HAP-1 (cell line): Measurements from ENCODE around the gene RASSF5.
"Not testable (repeated sequence)": the region's sequence is repeated elsewhere in the genome, so short reads cannot be mapped to it uniquely, and the experiment has no call there.

Source experiments
- DNase-seq, 2 experiments: peaks; one replicate each; pipeline ENCODE4 v3.0.0-alpha.2; 2016 to 2020; ENCODE audit warnings: low spot score in 2 of 2
- H3K27me3 ChIP-seq: fragments of 250-450 bp; sonication (Bioruptor Pico); 2 replicates; pipeline ENCODE4 v1.5.1; 2020; ENCODE audit warnings: low read depth, mild to moderate bottlenecking, moderate library complexity
- H3K36me3 ChIP-seq: fragments of 250-450 bp; sonication (Bioruptor Pico); replicated peaks from 2 replicates; pipeline ENCODE4 v1.5.1; 2020; ENCODE audit warnings: mild to moderate bottlenecking
- H3K4me1 ChIP-seq: fragments of 250-450 bp; sonication (Bioruptor Pico); 2 replicates; pipeline ENCODE4 v1.5.1; 2020; ENCODE audit warnings: mild to moderate bottlenecking
- H3K4me3 ChIP-seq: fragments of 250-450 bp; sonication (Bioruptor Pico); 2 replicates; pipeline ENCODE4 v1.5.1; 2020; ENCODE audit warnings: mild to moderate bottlenecking, moderate library complexity
- H3K9me3 ChIP-seq: fragments of 250-450 bp; sonication (Bioruptor Pico); 2 replicates; pipeline ENCODE4 v1.5.1; 2020; ENCODE audit warnings: mild to moderate bottlenecking, moderate library complexity
- in situ Hi-C: fragments of 300-500 bp; cut with MboI; formaldehyde crosslinking; loops from 3 replicates; pipeline ENCODE4 v1.14.3; 2020; ENCODE audit warnings: low sequenced_read_pairs, inconsistent platforms, mixed read lengths

The RASSF5 gene

DNA sequence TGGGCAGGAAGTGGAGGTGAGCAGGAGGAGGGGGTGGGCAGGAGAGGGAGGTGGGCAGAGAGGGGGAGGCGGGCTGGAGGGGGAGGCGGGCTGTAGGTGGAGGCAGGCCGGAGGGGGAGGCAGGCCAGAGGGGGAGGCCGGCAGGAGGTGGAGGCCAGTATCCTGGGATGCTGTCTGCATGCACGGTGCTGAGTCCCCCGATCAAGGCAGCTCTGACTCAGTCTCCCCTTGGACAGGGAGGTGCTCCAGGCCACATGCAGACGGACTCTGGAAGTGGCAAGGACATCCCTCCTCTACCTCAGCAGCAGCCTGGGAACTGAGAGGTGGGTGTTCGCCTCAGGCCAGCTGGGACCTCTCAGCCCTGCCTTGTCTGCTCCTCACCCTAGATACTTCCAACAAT, 27.1 kb upstream of the RASSF5 start:
- Histone ChIP-seq H3K27me3 (no peaks in the 10 kb centered on the region), H3K4me1 (no peaks in the 10 kb centered on the region), H3K9me3 (no peaks in the 10 kb centered on the region), H3K4me3 (no peak overlapping the region), H3K36me3 (no peaks in the 10 kb centered on the region)
- DNase-seq = no peak
- in situ Hi-C loops = no loop called here

GRCh38 chr1:206482611-206483010, 24.7 kb upstream of the RASSF5 start:
- H3K27me3 ChIP-seq = no peaks in the 10 kb centered on the region
- DNase-seq = no peak
- no peaks in the 10 kb centered on the region for H3K4me1 ChIP-seq
- in situ Hi-C loops = no loop called here
- no peak overlapping the region for H3K4me3 ChIP-seq
- H3K36me3 ChIP-seq = no peaks in the 10 kb centered on the region
- H3K9me3 ChIP-seq = no peaks in the 10 kb centered on the region

DNA sequence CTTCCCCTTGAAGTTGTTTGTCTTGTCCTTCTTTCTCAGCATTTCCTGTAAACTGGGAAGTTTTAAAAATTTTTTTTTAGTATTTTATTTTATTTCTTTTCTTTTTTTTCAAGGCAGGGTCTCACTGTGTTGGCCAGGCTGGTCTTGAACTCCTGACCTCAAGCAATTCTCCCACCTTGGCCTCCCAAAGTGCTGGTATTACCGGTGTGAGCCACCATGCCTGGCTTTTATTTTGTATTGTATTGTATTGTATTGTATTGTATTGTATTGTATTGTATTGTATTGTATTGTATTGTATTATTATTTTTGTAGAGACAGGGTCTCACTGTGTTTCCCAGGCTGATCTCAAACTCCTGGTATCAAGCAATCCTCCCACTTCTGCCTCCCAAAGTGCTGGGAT, 23.5 kb upstream of the RASSF5 start:
- DNase-seq, in situ Hi-C loops, H3K4me3 ChIP-seq, H3K4me1 ChIP-seq, H3K36me3 ChIP-seq, H3K9me3 ChIP-seq, H3K27me3 ChIP-seq: not testable (repeated sequence)

GRCh38 chr1:206484901-206485300, 22.4 kb upstream of the RASSF5 start:
- Histone ChIP-seq H3K36me3 (no peaks in the 10 kb centered on the region), H3K4me1 (no peaks in the 10 kb centered on the region), H3K4me3 (no peak overlapping the region), H3K27me3 (no peaks in the 10 kb centered on the region), H3K9me3 (no peaks in the 10 kb centered on the region)
- in situ Hi-C loops = loop anchor here (5.0 kb wide), 2 partner anchors 97 to 177 kb away; no protein-coding TSS in a partner anchor
- no peak for DNase-seq

- no peaks in the 10 kb centered on the region for H3K9me3 ChIP-seq
- no peak overlapping the region for H3K4me3 ChIP-seq
- no peak for DNase-seq
- no peaks in the 10 kb centered on the region for H3K27me3 ChIP-seq
- H3K36me3 ChIP-seq = no peaks in the 10 kb centered on the region
- in situ Hi-C loops = loop anchor here (5.0 kb wide), 2 partner anchors 95 to 175 kb away; no protein-coding TSS in a partner anchor
- no peaks in the 10 kb centered on the region for H3K4me1 ChIP-seq
Measured at GRCh38 chr1:206486995-206487788, 20.1 kb upstream of the RASSF5 start.

DNA sequence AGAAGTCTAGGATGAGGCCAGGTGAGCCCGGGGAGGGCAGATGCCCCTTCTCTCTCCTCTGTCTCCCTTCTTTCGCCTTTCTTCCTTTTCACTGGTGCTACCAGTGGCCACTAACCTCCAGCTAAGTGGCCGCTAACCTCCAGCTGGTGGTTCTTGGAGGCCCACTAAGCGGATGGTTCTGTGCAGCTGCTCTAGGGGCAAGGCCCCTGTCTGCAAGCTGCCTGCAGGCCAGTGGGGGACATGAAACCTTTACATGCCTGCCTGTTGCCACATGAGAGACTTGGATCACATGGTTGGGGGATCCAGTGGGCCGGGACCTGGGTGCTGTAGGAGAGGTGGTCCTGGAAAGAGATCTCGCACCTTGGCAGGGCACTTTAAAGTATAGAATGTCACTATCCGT, 19.4 kb upstream of the RASSF5 start:
- no peak overlapping the region for H3K4me3 ChIP-seq
- no peak for DNase-seq
- H3K27me3 ChIP-seq = no peaks in the 10 kb centered on the region
- no peaks in the 10 kb centered on the region for H3K4me1 ChIP-seq
- H3K9me3 ChIP-seq = no peaks in the 10 kb centered on the region
- H3K36me3 ChIP-seq = no peaks in the 10 kb centered on the region
- in situ Hi-C loops = loop anchor here (5.0 kb wide), 2 partner anchors 94 to 174 kb away; no protein-coding TSS in a partner anchor

- Histone ChIP-seq H3K9me3 (no peaks in the 10 kb centered on the region), H3K4me1 (no peaks in the 10 kb centered on the region), H3K4me3 (no peak overlapping the region), H3K36me3 (no peaks in the 10 kb centered on the region), H3K27me3 (no peaks in the 10 kb centered on the region)
- in situ Hi-C loops = loop anchor here (5.0 kb wide), 2 partner anchors 94 to 174 kb away; no protein-coding TSS in a partner anchor
- no peak for DNase-seq
Measured at GRCh38 chr1:206488466-206488865, 18.9 kb upstream of the RASSF5 start.

GRCh38 chr1:206489980-206490770, 17.2 kb upstream of the RASSF5 start:
- H3K9me3 ChIP-seq = no peaks in the 10 kb centered on the region
- H3K27me3 ChIP-seq = no peaks in the 10 kb centered on the region
- H3K4me3 ChIP-seq = no peak overlapping the region
- in situ Hi-C loops = loop anchor here (5.0 kb wide), 2 partner anchors 92 to 172 kb away; no protein-coding TSS in a partner anchor
- H3K36me3 ChIP-seq = no peaks in the 10 kb centered on the region
- no peaks in the 10 kb centered on the region for H3K4me1 ChIP-seq
- DNase-seq = peak; percentile 69 to 90

DNA sequence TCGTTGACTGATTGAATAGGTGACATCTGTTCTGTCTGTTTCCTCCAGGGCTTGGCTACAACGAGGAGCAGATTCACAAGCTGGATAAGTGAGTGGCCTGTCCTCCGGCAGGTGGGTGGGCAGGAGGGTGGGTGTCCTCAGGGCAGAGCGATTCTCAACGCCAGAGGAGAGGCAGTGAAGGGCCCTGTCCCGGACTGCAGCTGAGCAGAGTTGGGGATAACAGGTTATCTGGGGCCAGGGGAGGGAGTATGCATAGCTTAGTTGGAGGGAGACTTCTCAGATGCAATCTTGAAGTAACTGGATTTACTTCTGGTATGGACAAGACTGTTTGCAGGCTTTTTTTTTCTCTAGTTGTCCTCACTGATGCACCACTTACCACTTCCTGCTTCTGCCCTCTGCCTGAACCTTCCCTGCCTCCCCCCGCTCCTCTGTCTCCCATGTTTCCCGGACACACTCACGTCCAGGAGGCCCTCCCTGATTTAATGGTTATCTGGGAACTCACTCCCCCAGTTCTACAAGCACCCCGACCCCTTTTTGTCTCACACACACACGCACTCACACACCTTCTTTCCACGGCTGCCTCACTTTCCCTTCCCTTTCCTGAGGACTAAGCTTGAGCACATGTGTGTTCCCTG, 16.4 kb upstream of the RASSF5 start:
- no peak for DNase-seq
- no peaks in the 10 kb centered on the region for H3K36me3 ChIP-seq
- no peaks in the 10 kb centered on the region for H3K27me3 ChIP-seq
- in situ Hi-C loops = no loop called here
- no peaks in the 10 kb centered on the region for H3K9me3 ChIP-seq
- H3K4me3 ChIP-seq = no peak overlapping the region
- H3K4me1 ChIP-seq = no peaks in the 10 kb centered on the region

DNA sequence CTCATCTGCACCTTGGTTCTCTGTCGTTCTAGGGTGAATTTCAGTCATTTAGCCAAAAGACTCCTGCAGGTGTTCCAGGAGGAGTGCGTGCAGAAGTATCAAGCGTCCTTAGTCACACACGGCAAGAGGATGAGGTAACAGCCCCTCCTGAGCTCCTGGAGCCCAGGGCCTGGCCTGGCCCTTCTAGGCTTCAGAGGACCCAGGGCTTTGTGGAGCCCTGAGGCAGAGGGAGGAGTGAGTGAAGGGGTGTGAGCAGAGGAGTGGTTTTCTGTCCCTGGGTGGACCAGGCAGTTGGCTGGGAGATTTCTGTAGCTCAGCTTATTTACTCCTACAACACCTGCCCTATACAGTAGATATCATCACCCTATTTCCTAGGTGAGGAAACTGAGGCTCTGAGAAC, 15.7 kb upstream of the RASSF5 start:
- Histone ChIP-seq H3K4me1 (no peaks in the 10 kb centered on the region), H3K9me3 (no peaks in the 10 kb centered on the region), H3K36me3 (no peaks in the 10 kb centered on the region), H3K27me3 (no peaks in the 10 kb centered on the region), H3K4me3 (no peak overlapping the region)
- no peak for DNase-seq
- in situ Hi-C loops = no loop called here

DNA sequence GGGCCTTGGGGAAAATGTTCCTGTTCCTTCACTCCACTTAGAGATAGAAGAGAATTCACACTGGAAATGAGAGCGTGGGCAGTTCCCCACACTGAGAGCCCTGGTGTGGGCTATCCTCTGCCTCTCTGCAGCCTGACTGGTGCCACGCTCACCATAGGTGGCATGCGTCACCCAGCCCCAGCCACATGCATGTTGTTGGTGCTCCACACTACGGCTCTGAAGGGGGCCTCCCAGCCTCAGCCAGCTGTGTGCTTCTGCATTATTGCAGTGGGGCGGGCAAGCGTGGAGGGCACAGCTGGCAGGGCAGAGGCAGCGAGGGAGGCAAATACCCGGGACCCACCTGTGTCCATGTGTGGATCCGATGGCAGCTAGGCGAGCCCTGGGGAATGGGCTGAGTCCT, 14.7 kb upstream of the RASSF5 start:
- in situ Hi-C loops = no loop called here
- no peaks in the 10 kb centered on the region for H3K4me1 ChIP-seq
- no peak for DNase-seq
- H3K27me3 ChIP-seq = no peaks in the 10 kb centered on the region
- no peaks in the 10 kb centered on the region for H3K9me3 ChIP-seq
- no peak overlapping the region for H3K4me3 ChIP-seq
- no peaks in the 10 kb centered on the region for H3K36me3 ChIP-seq

- Histone ChIP-seq H3K36me3 (no peaks in the 10 kb centered on the region), H3K4me3 (no peak overlapping the region), H3K27me3 (no peaks in the 10 kb centered on the region), H3K4me1 (no peaks in the 10 kb centered on the region), H3K9me3 (no peaks in the 10 kb centered on the region)
- no peak for DNase-seq
- in situ Hi-C loops = no loop called here
Measured at GRCh38 chr1:206493279-206493678, 14.1 kb upstream of the RASSF5 start.

GRCh38 chr1:206495011-206495461, 12.3 kb upstream of the RASSF5 start:
- in situ Hi-C loops = no loop called here
- Histone ChIP-seq H3K4me1 (no peaks in the 10 kb centered on the region), H3K4me3 (no peak overlapping the region), H3K27me3 (no peaks in the 10 kb centered on the region), H3K36me3 (no peaks in the 10 kb centered on the region), H3K9me3 (no peaks in the 10 kb centered on the region)
- no peak for DNase-seq
